GM21526 (cell line): ENCODE data around the gene HS6ST3.

Experiments
- ATAC-seq: cut with Tn5 transposase; IDR thresholded peaks from one replicate; pipeline ENCODE4 v1.9.1; 2021; ENCODE audit warnings: moderate library complexity; ENCODE audit not compliant: unreplicated experiment, low FRiP score

HS6ST3 gene

DNA sequence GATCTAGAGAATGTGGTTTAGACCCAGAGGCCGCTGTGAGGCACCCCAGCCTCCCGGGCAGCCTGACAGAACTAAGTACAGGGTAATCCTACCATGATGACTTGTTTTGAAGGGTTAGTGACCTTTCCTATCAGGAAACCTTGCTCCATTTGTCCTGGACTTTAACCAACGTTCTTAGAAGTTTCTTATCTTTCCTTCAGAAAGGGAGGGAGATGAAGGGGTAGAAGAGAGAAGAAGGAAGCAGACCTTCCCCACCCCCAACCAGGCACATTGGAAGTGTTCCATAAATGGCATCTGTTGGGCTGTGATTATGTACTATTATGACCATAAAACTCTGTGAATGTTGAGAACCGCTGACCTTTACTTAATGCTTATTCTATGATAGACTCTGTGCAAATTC is 720.2 kb downstream of the HS6ST3 start:
- no peak for ATAC-seq

DNA sequence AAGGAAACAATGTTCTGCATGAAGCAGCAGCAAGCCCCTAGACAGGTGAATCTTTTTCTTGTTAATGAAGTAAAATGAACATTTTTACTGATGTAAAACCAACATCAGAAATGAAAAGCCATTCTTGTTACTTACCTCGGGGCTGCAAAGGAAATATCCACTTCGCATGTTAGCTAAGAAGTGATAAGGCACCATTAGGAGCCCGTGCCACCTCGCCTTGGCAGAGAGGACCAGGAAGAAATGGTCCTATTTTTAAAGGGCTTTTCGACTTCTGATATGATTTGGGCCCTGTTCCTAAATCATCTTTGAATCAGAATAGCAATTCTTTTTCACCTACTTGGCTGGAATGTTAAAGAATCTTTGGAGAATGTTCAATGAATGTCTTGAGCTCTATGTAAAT is 721.1 kb downstream of the HS6ST3 start:
- no peak for ATAC-seq

DNA sequence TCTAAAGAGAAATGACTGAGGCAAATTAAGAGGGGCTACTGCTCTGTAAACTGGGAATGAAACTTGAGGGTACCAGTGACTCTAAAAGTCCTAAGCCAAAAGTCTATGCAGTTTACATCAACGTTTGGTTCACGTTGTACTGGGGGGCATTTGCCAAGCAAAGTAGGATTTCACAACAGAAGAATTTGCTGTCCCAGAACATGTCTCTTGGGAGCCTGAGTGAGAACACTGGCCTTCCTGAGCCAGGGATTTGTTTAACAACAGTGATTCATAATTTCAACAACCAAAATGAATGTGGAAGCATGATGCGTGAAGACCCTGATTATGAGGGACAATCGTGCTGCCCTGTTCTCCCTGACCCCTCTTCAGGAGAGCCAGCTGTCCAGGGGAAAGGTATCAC is 726.4 kb downstream of the HS6ST3 start:
- no peak for ATAC-seq

DNA sequence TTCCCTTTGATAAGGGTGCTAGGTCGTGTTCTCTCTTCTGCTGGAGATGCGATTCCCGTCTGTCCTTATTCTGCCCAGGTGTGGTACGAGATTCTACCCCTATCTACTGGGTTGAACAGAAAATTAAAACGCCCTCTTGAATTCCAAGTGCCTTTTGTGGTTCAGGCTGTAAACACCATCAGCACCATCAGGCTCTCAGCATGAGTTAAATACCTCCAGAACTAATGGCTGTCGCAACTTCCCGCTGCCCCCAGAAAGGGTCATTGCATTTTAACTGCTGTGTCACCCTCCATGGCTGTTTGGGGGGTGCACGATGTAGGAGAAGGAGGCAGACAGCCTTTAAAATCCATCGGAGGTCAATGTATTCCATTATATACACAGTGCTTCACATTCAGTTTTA is 727.0 kb downstream of the HS6ST3 start:
- ATAC-seq = no peak

GRCh38 chr13:96817336-96817941 is 727.5 kb downstream of the HS6ST3 start:
- no peak for ATAC-seq

GRCh38 chr13:96819375-96819774 is 729.5 kb downstream of the HS6ST3 start:
- no peak for ATAC-seq

DNA sequence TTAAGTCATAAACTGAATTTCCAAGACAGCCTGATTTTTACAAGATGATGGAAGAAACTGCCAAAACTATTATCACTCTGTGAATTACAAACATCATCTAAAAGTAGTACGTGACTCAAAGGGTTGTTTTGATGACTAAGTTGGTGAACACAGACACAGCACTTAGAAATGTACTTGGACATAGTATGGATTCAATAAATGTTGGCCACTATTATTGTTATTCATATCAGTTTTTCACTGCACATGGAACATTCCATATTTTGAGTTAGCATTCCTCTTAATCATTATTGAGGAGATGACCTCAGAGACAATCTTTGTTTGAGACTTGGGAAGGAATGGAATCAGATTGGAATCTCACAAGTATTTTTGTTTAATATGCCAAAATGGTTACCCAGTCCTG is 731.5 kb downstream of the HS6ST3 start:
- ATAC-seq = no peak

DNA sequence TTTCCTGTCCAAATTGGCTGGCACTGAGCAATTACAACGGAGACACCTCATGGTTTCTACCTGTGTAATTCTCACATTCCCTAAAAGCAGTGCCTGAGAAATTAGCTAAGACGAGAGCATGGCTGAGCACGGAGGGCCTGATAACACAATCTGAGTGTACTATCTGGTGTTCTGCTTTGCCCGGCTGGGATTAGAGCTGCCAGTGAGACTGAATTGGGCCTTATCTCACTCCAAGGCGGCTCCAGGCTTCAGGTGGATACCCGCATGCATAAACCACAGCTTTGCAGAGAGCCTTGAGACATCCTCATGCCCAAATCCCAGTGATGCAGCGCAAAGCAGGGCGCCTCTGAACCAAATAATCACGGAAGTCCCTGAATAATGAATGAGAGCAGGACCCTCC is 732.1 kb downstream of the HS6ST3 start:
- ATAC-seq = no peak

DNA sequence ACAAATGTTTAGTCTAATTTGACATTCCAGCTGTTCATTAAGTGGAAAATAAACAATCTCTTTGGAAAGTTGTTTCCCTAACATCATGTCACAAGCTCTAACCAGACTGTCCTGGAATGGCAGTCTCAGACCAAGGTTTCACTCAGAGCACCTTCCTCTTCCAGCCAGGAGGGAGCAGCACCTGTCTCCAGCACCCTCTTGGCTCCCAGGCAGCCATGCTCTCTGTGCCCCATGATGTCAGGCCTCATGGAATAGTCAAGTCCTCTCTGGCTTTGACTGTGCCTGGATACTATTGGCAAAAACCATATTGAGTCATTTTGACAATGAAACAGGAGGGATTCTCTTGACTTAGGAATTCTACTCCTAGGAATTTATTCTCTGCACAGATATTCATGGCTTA is 733.0 kb downstream of the HS6ST3 start:
- no peak for ATAC-seq

GRCh38 chr13:96824140-96824539 is 734.2 kb downstream of the HS6ST3 start:
- no peak for ATAC-seq

DNA sequence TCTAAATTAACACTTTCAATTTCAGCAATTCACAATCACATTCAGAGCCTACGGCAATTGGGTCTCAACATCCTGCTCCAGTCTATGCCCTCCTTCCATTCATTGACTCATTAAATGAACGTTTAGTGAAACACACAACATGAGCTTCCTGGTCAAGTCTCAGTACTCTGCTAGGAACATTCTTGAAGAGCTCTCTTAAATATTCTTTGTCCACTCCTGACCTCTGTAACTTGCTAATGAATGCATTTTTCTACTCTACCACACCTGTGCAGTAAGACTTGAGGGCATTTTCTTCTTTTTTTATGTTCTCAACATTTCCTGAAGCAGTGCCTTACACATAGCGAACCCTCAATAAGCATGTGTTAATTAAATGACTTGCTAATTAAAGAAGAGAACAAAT is 735.7 kb downstream of the HS6ST3 start:
- no peak for ATAC-seq

GRCh38 chr13:96834626-96835025 is 744.7 kb downstream of the HS6ST3 start:
- ATAC-seq = no peak

DNA sequence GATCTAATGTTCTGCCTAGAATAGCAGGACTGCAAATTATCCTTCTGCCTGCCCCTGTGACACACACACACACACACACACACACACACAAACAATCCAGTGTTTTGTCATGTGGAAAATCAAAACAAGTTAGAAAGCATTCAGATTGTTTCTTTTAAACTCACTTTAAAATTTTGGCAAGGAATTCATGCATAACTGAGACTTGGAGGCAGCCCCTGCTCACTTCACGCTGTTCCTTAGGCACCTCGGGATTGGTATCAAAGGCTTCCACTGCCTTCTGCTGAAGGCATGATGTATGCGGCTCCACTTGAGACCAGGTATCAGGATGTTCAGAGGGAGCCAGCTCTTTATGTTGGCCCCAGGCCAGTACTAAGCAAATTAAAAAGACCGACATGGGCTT is 745.6 kb downstream of the HS6ST3 start:
- no peak for ATAC-seq

DNA sequence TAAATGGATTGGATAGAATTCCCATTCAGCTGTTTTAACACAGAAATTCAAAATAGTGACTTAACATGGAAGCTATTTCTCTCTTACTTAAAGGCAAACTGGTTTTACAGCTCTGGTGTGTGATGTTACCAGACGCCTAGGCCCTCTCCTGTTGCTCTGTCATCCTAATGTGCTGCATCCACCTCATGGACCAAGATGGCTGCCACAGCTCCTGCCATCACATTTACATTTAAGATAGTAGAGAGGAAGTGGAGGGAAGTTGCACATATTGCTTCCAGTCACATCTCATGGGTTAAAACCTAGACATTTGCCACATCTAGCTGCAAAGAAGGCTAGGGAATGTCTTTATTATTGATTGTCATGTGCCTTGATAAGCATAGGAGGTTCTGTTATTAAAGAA is 746.8 kb downstream of the HS6ST3 start:
- ATAC-seq = no peak

DNA sequence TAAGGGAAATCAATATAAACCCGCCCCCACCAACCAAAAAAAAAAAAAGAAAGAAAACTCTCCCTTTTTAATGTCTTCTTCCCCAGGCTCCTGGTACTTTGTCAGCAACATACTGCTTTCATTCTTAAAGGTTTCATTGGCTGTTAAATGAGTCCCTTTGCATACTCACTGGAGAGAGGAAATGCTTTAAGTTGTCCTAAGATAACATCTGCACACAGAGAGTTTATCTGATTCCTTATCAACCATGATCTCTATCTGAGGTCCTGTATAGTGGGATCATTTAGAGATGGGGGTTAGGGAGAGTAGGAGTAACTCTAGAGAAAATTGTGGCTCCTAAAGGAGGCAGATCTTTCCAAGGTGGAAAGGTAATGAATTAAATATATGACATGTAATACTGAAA is 747.9 kb downstream of the HS6ST3 start:
- ATAC-seq = no peak

GRCh38 chr13:96844195-96844594 is 754.3 kb downstream of the HS6ST3 start:
- ATAC-seq = no peak

GRCh38 chr13:96844616-96845015 is 754.7 kb downstream of the HS6ST3 start:
- no peak for ATAC-seq

DNA sequence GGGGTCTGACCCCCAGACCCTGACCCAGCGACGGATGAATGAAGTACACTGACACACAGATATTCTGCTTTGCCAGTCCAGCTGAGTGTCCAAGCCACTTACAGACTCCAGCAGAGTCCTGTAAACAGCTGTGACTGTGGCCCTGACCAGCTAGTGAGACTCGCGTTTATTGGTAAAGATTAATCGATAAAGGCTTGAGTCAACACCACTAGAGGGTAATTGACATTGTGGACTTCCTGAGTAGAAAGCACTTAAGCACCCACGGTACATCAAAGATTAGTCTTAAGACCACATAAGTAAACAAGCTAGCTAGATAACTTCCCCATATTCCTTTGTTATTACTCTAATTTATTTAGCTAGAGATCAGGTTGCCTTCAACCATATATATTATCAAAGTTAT is 758.4 kb downstream of the HS6ST3 start:
- no peak for ATAC-seq

- no peak for ATAC-seq
Measured at GRCh38 chr13:96849091-96849490, 759.2 kb downstream of the HS6ST3 start.

DNA sequence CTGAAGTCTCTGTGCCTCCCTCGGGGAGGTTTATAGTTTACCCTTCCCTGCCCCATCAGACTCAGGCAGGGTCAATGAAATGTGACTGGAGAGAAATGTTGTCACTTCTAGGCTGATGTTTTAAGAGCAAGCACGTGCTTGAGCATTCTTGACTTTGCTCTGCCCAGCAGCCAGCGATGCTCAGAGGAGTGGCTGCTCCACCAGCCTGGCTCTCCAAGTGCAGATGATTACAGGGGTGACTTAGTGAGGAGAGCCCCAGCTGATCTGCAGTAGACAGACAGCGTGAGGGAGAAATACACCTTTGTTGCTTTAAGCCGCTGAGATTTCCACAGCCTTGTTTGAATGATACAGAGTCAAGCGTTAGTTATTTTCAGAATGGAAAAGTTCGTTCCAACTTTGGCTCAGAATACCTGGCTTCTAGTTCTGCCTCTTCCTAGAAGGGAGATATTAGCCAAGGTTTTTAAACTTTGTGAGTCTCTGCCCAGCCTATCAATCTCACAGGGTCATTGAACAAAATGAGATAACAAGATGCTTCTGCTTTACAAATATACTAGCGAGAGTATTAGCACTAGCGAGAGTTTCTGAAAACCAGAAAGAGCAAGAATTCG is 760.7 kb downstream of the HS6ST3 start:
- no peak for ATAC-seq

DNA sequence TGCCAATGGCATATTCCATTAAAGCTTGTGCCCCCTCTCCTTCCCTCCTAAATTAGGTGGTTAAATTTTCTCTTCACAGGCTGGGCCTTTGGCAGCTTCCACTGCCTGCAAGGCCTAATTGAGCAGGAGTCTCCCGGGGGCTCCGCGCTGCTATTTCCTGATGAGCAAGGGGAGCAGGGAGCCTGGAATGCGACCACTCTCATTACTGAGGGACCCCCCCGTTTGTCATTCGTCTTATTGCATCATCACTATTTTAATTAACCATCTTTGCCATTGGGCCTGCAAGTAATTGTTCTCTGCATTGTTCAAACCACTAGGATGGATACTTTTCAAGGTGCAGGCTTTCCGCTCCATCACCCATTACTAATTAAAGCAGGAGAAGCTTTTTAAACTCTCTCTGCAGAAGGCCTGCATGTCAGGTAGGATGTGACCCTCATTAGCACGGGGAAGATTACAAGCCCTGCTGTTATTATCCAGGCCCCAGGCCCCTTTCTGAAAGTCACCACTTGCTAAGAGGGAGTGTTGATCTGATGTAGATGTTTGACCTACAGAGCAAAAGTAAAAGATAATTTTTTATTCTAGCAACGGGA is 762.0 kb downstream of the HS6ST3 start:
- no peak for ATAC-seq

DNA sequence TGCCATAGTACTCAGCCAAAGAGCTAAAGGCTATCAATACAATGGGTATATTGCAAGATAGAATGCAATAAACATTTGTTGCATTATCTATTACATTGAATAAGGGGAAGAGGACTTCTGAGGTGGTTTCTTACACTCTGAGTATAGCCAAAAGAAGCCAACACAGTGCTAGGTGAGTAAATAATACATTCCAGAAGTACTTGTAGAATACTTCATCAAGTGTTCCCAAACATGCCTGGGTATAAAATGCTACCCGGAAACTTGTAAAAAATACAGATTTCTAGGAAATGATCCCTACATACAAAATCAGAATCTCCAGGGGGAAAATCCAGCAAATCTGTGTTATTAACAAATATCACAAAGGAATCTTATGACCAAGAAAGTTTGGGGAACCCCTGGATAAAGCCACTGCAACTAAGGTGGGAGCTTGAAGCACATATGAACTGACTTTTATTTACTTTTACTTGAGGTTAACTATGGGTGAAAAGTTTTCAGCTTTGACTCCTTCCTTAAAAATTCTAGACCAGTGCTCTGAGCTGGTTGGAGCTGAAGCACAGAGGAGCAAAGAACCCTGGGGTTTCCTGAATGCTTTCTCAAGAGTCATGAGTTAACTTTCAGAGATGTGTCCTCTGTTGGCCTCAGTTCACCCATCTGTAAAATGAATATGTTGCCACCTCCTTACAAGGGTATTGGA is 768.4 kb downstream of the HS6ST3 start:
- ATAC-seq = no peak
